Breast epithelium (tissue), 4 donors: ENCODE data around the gene REEP6. TPM values are rescaled to one million over a fixed set of nuclear protein-coding genes. Genes with fewer than 3 reads are reported as not detected.
A peak's percentile ranks its signal among the peaks of the same experiment; 100 is the strongest.
"Not testable (repeated sequence)": the region's sequence is repeated elsewhere in the genome, so short reads cannot be mapped to it uniquely, and the experiment has no call there.

Experiments
- DNase-seq, 2 donors: peaks; one replicate each; pipeline ENCODE4 v3.0.0-alpha.2; 2019; ENCODE audit warnings: low spot score in 2 of 2
- H3K27ac ChIP-seq, 2 donors: fragments of 200-600 bp; sonication (generic) in 1 of 2; one replicate each; pipeline ENCODE4 v1.5.1; 2016 to 2019; ENCODE audit warnings: mild to moderate bottlenecking in 1 of 2
- H3K27me3 ChIP-seq, 2 donors: fragments of 200-600 bp; sonication (generic) in 1 of 2; one replicate each; pipeline versions ENCODE4 v1.5.1 to v1.6.0; 2017 to 2019; ENCODE audit warnings: control low read depth in 1 of 2, mild to moderate bottlenecking in 1 of 2
- H3K36me3 ChIP-seq: fragments of 200-600 bp; one replicate; pipeline ENCODE4 v1.5.1; 2019
- H3K4me1 ChIP-seq, 2 donors: fragments of 200-600 bp; sonication (generic); one replicate each; pipeline ENCODE4 v1.5.1; 2016 to 2019; ENCODE audit warnings: control low read depth in 1 of 2
- H3K4me3 ChIP-seq, 3 donors: fragments of 200-600 bp; sonication (generic); 1 replicate in 2 of 3; 2 replicates in 1 of 3; pipeline ENCODE4 v1.5.1; 2016 to 2019; ENCODE audit warnings: mild to moderate bottlenecking in 3 of 3, moderate library complexity in 2 of 3
- H3K9me3 ChIP-seq, 2 donors: fragments of 200-600 bp; sonication (generic) in 1 of 2; one replicate each; pipeline ENCODE4 v1.5.1; 2016 to 2019; ENCODE audit warnings: control low read depth in 1 of 2
- POLR2A ChIP-seq: fragments of 450-650 bp; IDR thresholded peaks from one replicate; pipeline ENCODE4 v1.6.1; 2016; ENCODE audit warnings: antibody characterized with exemption, mild to moderate bottlenecking, moderate library complexity
- POLR2AphosphoS5 ChIP-seq, 3 donors: sonication (generic); formaldehyde crosslinking; IDR thresholded peaks; one replicate each; pipeline ENCODE4 v1.6.1; 2017; ENCODE audit warnings: antibody characterized with exemption in 3 of 3
- intact Hi-C: fragments of 100-400 bp; cut with DNase I; formaldehyde crosslinking; loops from one replicate; pipeline ENCODE4 v1.15.1; 2023; ENCODE audit warnings: low total_unique reads
- total RNA-seq, 3 donors: library from RNA; depleted of rRNA; stranded (reverse); fragments of >200 nt; gene quantifications; one replicate each; pipeline ENCODE4 v1.1.0, GENCODE V29; 2016
- TF ChIP-seq, protein P1 (sequence below), 3 donors: fragments of 450-650 bp; IDR thresholded peaks; one replicate each; pipeline ENCODE4 v1.5.1; 2016 to 2017; ENCODE audit warnings: antibody characterized with exemption in 3 of 3, mild to moderate bottlenecking in 3 of 3, moderate library complexity in 3 of 3

Gene REEP6
- total RNA-seq, 3 donors from 2014 or later: 4.3 to 17.4 (median 11.0) TPM

DNA sequence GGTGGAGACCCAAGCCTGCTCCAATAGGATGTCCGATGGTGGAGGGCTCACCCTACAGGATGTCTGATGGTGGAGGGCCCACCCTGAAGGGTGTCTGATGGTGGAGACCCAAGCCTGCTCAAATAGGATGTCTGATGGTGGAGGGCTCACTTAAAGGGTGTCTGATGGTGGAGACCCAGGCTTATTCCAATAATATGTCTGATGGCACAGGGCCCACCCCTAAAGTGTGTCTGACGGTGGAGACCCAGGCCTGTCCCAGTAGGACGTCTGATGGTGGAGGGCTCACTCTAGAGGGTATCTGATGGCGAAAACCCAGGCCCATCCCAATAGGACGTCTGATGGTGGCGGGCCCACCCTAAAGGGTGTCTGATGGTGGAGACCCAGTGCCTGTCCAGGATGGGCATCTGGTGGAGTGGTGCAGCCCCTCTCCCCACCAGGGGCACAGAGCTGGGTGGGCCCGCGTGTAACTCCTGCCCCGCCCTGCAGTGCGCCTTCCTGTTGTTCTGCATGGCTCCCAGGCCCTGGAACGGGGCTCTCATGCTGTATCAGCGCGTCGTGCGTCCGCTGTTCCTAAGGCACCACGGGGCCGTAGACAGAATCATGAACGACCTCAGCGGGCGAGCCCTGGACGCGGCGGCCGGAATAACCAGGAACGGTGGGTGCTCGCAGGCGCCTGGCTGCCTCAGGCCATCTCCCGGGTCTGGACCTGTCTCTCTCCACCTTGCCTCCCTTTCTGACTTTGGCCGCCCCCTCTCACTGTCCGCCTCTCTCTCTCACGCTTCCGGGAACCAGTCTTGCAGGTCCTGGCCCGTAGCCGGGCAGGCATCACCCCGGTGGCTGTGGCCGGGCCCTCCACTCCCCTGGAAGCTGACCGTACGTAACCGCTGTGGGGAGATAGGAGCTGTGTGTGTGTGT is 5.1 kb downstream of the REEP6 start:
- peaks cover 0 to 2% of the 10 kb centered on the region in 2 donors for H3K27me3 ChIP-seq
- H3K36me3 ChIP-seq: no peaks in the 10 kb centered on the region
- peak in 1 of 2 donors; percentile 66 for DNase-seq
- TF ChIP-seq, protein P1, sequence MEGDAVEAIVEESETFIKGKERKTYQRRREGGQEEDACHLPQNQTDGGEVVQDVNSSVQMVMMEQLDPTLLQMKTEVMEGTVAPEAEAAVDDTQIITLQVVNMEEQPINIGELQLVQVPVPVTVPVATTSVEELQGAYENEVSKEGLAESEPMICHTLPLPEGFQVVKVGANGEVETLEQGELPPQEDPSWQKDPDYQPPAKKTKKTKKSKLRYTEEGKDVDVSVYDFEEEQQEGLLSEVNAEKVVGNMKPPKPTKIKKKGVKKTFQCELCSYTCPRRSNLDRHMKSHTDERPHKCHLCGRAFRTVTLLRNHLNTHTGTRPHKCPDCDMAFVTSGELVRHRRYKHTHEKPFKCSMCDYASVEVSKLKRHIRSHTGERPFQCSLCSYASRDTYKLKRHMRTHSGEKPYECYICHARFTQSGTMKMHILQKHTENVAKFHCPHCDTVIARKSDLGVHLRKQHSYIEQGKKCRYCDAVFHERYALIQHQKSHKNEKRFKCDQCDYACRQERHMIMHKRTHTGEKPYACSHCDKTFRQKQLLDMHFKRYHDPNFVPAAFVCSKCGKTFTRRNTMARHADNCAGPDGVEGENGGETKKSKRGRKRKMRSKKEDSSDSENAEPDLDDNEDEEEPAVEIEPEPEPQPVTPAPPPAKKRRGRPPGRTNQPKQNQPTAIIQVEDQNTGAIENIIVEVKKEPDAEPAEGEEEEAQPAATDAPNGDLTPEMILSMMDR (IDR thresholded peaks at IDR 0.05): no peak
- TF ChIP-seq POLR2A (no peak), POLR2AphosphoS5 (IDR thresholded peaks at IDR 0.05) (no peak)
- H3K27ac ChIP-seq: peak overlapping the region; percentile 48 to 55
- H3K9me3 ChIP-seq: no peaks in the 10 kb centered on the region
- H3K4me1 ChIP-seq: peaks cover 0 to 7% of the 10 kb centered on the region in 2 donors
- intact Hi-C loops: no loop called here
- peak overlapping the region in 2 of 3 donors; percentile 26 to 54 for H3K4me3 ChIP-seq

DNA sequence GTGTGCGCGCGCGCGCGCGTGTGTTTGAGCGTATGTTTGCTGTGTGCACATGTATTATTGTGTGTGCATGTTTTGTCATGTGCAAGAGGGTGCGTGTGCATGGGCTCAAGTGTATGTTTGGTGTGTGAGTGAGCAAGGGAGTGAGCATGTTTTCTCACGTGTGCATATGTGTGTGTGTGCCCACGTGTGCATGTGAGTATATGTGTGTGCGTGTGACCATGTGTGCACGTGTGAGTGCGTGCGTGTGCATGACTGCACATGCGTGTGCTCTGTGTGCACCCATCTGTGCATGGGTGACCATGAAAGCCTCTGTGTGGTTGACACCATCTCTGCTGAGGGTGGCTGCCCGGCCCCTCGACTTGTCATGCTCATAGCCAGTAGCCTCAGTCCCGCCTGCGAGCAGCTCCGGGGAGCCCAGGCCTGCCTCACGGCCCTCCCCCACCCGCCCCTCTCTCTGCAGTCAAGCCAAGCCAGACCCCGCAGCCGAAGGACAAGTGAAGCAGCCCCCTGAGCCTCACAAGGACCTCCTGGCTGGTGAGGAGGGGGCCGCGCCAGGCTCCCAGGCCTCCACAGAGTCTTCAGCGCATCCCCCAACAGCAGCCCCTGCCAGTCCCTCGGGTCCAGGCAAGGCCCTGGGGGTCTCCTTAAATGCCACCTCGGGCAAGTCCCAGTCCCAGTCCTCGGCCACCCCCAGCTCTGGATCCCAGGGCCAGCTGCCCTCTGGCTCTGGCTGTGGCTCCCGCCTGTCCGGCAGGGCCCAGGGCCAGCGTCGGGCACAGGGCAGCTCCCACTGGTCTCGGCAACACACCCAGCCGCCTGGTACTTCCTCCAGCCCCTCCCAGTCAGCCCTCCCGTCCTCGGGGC is 6.0 kb downstream of the REEP6 start:
- no peak for TF ChIP-seq POLR2A
- TF ChIP-seq, protein P1 (IDR thresholded peaks at IDR 0.05): no peak
- TF ChIP-seq POLR2AphosphoS5 (IDR thresholded peaks at IDR 0.05): no peak
- peaks cover 0 to 2% of the 10 kb centered on the region in 2 donors for H3K27me3 ChIP-seq
- H3K36me3 ChIP-seq: no peaks in the 10 kb centered on the region
- peak overlapping the region in 2 of 3 donors; percentile 26 to 54 for H3K4me3 ChIP-seq
- intact Hi-C loops: no loop called here
- H3K27ac ChIP-seq: no peak overlapping the region
- no peaks in the 10 kb centered on the region for H3K9me3 ChIP-seq
- no peak for DNase-seq
- peaks cover 0 to under 1% of the 10 kb centered on the region in 2 donors for H3K4me1 ChIP-seq

DNA sequence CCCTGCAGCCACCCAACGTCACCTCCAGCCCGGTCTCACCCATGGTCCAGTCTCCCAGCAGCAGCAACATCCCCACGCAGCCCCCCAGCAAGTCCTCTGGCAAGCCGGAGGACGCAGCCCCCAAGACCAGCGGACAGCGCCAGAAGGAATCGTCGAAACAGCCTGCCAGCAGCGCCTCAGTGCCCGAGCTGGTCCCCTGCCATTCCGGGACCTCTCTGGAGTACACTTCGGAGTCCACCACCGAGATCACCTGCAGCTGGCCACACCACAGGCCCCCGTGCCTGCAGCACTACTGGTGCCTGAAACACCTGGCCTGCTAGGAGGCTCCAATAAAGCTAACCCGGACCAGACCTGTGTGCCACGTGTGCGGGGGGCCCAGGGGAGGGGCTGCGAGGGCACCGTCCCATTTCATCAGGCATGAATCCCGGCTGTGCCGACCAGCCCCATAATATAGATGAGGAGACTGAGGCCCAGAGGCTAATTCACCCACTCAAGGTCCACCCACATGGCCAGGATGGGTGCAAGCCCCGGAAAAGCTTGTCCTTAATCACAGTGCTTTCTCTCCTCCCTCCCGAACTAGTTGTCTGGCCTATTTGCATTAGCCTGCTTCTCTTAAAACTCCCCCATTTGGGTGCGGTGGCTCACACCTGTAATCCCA is 6.7 kb downstream of the REEP6 start:
- intact Hi-C loops: no loop called here
- DNase-seq: no peak
- H3K4me3 ChIP-seq: no peak overlapping the region
- TF ChIP-seq, protein P1 (IDR thresholded peaks at IDR 0.05): no peak
- TF ChIP-seq POLR2A (no peak), POLR2AphosphoS5 (IDR thresholded peaks at IDR 0.05) (no peak)
- no peak overlapping the region for H3K27ac ChIP-seq
- no peaks in the 10 kb centered on the region for H3K9me3 ChIP-seq
- no peaks in the 10 kb centered on the region for H3K36me3 ChIP-seq
- peaks cover 0 to 2% of the 10 kb centered on the region in 2 donors for H3K27me3 ChIP-seq
- H3K4me1 ChIP-seq: no peaks in the 10 kb centered on the region

DNA sequence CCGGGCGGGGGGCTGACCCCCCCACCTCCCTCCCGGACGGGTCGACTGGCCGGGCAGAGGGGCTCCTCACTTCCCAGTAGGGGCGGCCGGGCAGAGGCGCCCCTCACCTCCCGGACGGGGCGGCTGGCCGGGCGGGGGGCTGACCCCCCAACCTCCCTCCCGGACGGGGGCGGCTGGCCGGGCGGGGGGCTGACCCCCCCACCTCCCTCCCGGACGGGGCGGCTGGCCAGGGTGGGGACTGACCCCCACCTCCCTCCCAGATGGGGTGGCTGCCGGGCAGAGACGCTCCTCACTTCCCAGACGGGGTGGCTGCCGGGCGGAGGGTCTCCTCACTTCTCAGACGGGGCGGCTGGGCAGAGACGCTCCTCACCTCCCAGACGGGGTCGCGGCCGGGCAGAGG is 8.2 kb downstream of the REEP6 start:
- H3K4me1 ChIP-seq, H3K36me3 ChIP-seq, H3K27ac ChIP-seq, H3K4me3 ChIP-seq, H3K27me3 ChIP-seq, intact Hi-C loops, DNase-seq, H3K9me3 ChIP-seq: not testable (repeated sequence)

DNA sequence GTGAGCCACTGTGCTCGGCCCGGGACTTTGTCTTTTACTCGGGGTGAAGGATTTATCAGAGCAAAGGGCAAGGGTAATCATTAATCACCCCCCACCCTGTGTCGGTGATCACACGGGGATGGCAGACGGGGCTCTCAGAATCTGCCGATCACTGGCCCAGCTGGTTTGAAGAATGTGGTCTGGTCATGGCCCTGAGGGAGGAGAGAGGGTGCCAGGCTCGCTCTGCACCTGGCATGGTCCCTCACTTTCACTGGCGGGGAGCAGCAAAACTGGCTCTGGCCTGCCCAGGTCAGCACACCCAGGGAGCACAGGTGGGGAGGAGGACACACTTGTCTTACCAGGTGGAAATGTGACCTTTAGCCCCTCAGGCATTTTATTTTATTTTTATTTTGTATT is 10.2 kb downstream of the REEP6 start:
- Histone ChIP-seq H3K9me3 (no peaks in the 10 kb centered on the region), H3K27me3 (no peaks in the 10 kb centered on the region), H3K27ac (peak overlapping the region; percentile 34 to 48), H3K36me3 (no peaks in the 10 kb centered on the region), H3K4me1 (peaks cover 0 to 2% of the 10 kb centered on the region in 2 donors), H3K4me3 (no peak overlapping the region)
- intact Hi-C loops: no loop called here
- DNase-seq: peak; percentile 74 to 90
- TF ChIP-seq, protein P1 (IDR thresholded peaks at IDR 0.05): no peak
- TF ChIP-seq POLR2A (no peak), POLR2AphosphoS5 (IDR thresholded peaks at IDR 0.05) (no peak)
